GM13977 (cell line): ENCODE results near the gene SLC2A4RG.
"Not testable (repeated sequence)": the region's sequence is repeated elsewhere in the genome, so short reads cannot be mapped to it uniquely, and the experiment has no call there.

Experiments used
- DNase-seq: peaks from one replicate; pipeline ENCODE4 v3.0.0; 2012; ENCODE audit warnings: low spot score
- in situ Hi-C: fragments of 300-500 bp; cut with MboI; formaldehyde crosslinking; loops from one replicate; pipeline ENCODE4 v1.12.0; 2022; ENCODE audit warnings: low sequenced_read_pairs, low pct_unique_long_range_greater_than_20kb, mixed read lengths, inconsistent platforms; ENCODE audit not compliant: unreplicated experiment
- TF ChIP-seq, protein P1 (sequence below): IDR thresholded peaks from 2 replicates; pipeline ENCODE4 v1.5.1; 2012; ENCODE audit warnings: mild to moderate bottlenecking, control low read depth; ENCODE audit not compliant: insufficient read depth; ENCODE audit errors: extremely low read depth, missing control alignments

The SLC2A4RG gene

DNA sequence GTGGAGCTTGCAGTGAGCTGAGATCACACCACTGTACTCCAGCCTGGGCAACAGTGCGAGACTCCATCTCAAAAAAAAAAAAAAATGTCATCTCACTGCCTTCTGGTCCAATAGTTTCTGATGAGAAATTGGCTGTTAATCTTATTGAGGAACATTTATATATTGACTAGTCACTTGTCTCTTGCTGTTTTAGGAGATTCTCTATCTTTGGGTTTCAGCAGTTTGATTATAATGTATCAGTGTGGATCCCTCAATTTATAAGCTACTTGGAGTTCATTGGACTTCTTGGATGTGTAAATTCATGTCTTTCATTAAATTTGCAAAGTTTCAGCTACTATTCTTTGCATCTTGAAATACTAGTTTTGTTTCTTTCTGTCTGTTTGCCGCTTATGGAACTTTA lies 20.6 kb upstream of the SLC2A4RG start:
- TF ChIP-seq, protein P1, sequence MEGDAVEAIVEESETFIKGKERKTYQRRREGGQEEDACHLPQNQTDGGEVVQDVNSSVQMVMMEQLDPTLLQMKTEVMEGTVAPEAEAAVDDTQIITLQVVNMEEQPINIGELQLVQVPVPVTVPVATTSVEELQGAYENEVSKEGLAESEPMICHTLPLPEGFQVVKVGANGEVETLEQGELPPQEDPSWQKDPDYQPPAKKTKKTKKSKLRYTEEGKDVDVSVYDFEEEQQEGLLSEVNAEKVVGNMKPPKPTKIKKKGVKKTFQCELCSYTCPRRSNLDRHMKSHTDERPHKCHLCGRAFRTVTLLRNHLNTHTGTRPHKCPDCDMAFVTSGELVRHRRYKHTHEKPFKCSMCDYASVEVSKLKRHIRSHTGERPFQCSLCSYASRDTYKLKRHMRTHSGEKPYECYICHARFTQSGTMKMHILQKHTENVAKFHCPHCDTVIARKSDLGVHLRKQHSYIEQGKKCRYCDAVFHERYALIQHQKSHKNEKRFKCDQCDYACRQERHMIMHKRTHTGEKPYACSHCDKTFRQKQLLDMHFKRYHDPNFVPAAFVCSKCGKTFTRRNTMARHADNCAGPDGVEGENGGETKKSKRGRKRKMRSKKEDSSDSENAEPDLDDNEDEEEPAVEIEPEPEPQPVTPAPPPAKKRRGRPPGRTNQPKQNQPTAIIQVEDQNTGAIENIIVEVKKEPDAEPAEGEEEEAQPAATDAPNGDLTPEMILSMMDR: no peak
- in situ Hi-C loops: no loop called here
- DNase-seq: no peak

DNA sequence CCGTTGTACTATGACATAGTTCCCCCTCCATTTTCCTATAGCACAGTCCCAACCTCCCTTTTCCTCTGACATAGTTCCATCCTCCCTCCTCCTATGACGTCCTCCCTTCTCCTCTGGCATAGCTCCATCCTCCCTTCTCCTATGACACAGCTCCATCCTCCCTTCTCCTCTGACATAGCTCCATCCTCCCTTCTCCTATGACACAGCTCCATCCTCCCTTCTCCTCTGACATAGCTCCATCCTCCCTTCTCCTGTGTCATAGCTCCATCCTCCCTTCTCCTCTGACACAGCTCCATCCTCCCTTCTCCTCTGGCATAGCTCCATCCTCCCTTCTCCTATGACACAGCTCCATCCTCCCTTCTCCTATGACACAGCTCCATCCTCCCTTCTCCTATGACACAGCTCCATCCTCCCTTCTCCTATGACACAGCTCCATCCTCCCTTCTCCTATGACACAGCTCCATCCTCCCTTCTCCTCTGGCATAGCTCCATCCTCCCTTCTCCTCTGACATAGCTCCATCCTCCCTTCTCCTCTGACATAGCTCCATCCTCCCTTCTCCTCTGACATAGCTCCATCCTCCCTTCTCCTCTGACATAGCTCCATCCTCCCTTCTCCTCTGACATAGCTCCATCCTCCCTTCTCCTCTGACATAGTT lies 16.5 kb upstream of the SLC2A4RG start:
- DNase-seq, in situ Hi-C loops: not testable (repeated sequence)

DNA sequence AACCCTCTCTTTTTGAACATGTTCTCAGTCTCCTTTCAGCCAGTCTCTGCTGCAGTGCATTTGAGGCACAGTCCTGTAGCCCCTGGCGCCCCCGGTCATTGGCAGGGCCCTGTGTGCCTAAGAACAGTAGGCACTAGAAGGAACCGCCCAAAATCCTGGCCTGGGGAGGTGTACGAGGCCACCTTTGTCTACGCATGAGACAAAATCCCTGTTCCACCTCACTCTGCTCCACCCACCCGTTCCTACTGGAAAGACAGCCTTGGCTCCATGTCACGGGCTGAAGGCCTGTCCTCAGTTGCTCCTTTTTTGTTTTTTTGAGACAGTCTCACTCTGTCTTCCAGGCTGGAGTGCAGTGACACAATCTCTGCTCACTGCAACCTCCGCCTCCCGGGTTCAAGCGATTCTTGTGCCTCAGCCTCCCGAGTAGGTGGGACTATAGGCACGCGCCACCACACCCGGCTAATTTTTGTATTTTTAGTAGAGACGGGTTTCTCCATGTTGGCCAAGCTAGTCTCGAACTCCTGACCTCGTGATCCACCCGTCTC lies 9.3 kb upstream of the SLC2A4RG start:
- in situ Hi-C loops, DNase-seq: not testable (repeated sequence)

DNA sequence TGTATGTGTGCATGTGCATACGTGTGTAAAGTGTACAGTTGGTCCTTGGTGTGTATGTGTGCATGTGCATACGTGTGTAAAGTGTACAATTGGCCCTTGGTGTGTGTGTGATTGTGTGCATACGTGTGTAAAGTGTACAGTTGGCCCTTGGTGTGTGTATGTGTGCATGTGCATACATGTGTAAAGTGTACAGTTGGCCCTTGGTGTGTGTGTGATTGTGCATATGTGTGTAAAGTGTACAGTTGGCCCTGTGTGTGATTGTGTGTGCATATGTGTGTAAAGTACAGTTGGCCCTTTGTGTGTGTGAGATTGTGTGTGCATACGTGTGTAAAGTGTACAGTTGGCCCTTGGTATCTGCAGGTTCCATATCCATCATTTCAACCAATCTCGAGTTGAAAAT lies 8.2 kb upstream of the SLC2A4RG start:
- no peak for DNase-seq
- in situ Hi-C loops: no loop called here
- TF ChIP-seq, protein P1: no peak

DNA sequence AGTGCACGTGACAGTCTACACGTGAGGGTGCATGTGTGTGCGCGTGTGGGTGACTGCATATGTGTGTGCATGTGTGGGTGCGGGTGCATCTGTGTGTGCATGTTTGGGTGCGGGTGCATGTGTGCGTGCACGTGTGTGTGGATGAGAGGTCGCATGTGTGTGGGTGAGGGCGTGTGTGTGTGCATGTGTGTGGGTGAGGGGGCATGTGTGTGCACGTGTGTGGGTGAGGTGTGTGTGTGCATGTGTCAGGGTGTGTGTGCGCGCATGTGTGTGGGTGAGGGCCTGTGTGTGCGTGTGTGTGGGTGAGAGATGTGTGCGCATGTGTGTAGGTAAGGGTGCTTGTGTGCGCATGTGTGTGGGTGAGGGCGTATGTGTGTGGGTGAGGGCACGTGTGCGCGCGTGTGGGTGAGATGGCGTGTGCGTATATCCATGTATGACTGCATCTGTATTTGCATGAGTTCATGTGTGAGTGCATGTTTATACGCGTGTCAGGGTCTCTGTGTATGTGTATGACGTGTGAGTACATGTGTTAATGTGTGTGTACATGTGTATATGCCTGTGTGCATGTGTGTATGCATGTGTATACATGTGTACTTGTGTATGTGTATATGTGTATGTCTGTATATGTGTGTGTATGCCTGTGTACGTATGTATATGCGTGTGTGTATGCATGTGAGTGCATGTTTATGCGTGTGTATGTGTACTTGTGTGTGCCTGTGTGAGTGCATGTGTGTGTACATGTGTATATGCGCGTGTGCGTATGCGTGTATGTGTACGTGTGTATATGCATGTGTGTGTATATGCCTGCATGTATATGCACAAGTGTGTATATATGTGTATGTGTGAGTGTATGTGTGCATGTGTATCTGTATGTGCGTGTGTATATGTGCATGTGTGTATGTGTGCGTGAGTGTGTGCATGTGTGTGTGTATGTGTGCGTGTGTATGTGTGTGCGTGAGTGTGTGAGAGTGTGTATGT lies 7.2 kb upstream of the SLC2A4RG start:
- TF ChIP-seq, protein P1: no peak
- in situ Hi-C loops: no loop called here
- DNase-seq: no peak

DNA sequence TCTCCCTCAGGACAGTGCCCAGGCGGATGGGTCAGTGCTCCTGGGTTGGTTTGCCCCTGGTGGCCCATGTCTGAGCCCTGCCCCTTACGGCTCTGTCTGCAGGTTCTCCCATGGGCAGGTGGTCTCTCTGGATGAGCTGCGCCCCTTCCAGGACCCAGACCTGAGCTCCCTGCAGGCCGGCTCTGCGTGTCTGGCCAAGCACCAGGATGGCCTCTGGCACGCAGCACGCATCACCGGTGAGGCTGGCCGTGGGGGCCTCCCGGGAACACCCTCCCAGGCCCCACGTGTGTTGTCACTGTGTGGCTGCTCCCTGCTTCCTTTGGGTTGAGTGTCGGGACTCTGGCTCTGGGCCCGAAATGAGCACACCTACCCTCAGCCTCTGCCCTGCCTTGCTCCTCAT lies 6.5 kb upstream of the SLC2A4RG start:
- in situ Hi-C loops: no loop called here
- TF ChIP-seq, protein P1: no peak

DNA sequence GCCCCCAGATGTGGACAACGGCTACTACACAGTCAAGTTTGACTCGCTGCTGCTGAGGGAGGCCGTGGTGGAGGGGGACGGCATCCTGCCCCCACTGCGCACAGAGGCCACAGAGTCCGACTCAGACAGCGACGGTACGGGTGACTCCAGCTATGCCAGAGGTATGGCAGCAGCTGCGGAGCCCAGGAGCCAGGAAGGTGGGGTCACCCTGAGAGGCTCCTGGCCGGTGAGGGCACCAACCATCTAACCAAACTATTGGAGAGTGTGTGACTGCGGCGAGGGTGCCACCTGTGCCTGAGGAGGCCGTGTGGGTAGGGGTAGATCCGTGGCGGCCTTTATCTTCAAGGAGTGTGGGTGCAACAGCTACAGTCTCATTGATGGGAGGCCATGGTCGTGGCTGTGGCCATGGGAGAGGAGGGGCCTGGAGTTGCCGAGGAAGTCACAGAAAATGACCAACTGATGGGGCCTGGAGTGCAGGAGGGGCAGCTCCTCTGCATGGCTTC lies 5.9 kb upstream of the SLC2A4RG start:
- DNase-seq: no peak
- TF ChIP-seq, protein P1: no peak
- in situ Hi-C loops: no loop called here

More for the DNA sequence above, 6.5 kb upstream of the SLC2A4RG start:
- DNase-seq: no peak
